Amniotic stem cell (primary cell): ENCODE measurements around the gene TEPSIN.

Experiments used
- DNase-seq: peaks from one replicate; lab custom pipeline; 2025; lab: John Stamatoyannopoulos, UW

TEPSIN gene

GRCh38 chr17:81250286-81251093 lies 11.6 kb upstream of the TEPSIN start:
- no peak for DNase-seq

- no peak for DNase-seq
Measured at GRCh38 chr17:81249223-81250040, 10.6 kb upstream of the TEPSIN start.

DNA sequence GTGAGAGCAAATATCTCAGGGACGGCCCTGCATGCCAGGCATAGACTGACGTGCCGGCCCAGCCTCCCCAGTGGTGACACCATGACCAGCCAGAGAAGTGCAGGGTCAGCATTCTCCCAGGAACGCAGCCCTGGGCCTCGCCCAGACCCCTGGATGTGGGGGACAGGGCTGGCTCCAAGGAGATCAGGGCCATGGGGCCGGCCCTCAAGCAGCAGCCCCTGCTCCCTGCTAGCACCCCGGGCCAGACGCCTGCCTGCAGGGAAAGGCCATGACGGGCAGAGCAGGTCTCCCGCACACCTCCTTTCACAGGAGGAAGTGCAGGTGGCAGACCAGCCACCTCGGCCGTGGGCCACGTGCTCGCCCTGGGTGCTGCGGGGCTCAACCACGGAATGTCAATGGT lies 9.8 kb upstream of the TEPSIN start:
- DNase-seq: no peak

DNA sequence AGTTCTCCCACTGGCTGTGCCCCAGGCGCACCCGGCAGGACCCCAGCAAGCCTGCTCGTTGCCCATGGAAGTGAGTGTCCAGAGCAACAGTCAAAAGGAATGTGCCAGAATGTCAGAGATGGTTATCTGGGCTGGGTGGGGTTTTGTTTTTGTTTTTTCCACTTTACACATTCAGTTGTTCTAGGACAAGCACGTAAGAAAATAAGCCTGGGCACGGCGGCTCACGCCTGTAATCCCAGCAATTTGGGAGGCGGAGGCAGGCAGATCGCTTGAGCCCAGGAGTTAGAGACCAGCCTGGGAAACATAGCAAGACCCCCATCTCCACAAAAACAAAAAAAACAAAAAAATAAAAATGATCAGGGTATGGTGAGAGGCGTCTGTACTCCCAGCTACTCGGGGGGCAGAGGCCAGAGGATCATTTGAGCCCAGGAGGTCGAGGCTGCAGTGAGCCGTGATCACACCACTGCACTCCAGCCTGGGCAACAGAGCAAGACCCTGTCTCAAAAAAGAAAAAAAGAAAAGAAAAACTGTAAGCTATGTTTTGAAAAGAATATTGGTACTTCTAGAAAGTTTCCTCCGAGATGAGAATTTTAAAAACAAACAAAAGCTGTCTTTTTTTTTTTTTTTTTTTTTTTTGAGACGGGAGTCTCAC lies 8.6 kb upstream of the TEPSIN start:
- no peak for DNase-seq

- no peak for DNase-seq
Measured at GRCh38 chr17:81246679-81247338, 8.0 kb upstream of the TEPSIN start.

DNA sequence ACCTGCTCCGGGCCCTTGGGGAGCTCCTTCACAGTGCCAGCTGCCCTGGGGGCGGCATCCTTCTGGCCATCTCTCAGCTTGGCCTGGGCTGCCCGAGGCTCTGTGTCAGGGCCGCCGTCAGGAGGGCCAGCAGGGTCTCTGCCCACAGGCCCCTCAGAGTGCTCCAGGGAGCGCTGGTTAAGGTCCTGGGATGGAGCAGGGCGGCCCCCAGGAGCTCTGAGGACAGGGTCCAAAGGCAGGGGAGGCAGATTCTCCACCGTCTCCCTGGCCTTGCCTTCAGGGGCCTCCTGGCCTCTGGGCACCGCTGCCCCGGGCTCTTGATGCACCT lies 7.5 kb upstream of the TEPSIN start:
- DNase-seq: no peak

DNA sequence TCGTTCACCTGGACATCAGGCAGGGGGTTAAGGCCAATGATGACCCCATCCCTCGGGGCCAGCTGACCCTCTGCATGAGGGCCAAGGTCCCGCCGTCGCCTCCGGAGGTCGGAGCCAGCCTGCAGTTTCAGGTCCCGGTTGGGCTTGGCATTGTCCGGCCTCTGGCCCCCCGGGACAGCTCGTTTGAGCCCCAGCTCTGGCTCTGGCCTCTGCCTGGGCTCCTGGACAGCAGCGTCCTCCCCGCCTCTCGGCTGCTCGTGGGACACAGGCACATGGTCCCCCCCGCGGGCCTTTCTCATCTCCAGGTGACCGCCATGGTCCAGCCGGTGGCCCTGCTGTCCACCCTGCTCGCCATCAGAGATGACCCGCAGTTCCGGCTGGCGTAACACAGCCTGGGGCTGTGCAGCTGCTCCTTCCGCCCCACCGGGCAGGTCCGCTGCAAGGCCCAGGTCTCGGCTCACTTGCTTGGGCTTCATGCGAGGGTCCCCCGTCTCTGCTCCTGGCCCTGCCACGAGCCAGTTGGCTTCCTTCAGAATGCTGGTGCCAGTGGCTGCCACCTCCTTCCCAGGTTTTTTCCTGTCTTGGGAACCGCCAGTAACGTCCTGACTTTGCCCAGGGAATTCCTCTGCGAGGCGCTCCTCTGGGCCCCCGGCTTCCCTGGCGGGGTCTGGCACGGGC lies 6.9 kb upstream of the TEPSIN start:
- no peak for DNase-seq

DNA sequence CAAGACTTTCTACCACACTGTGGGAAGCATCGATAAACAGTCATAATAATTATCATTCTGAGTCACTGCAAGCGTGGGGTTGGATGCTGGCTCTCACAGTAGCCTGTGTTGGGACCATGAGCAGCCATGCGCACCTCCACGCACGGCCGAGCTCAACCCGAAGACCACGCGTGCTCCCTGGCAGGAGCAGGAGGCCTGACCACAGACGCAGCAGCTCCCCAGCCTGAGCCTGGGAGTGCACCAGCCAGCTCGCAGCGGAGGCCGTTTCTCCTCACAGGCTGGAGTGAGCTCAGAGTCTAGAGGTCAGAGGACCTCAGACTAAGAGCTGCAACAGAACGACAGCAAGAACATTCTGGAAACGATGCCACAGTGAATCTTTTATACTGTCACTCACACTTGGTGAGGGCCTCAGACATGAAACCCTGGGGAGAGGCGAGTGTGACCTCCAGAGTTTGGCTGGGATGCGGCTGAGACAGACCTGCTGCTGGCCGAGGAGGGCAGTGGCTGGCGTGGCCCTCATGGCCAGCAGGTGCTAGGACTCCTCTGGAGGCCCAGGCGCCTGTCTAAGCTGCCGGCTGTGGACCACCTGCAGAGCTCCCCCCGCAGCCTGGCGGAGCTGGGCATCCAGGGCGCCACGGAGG lies 6.3 kb upstream of the TEPSIN start:
- no peak for DNase-seq

GRCh38 chr17:81244358-81245023 lies 5.6 kb upstream of the TEPSIN start:
- no peak for DNase-seq

GRCh38 chr17:81243333-81243664 lies 4.4 kb upstream of the TEPSIN start:
- no peak for DNase-seq

- DNase-seq: no peak
Measured at GRCh38 chr17:81242421-81243332, 3.8 kb upstream of the TEPSIN start.

DNA sequence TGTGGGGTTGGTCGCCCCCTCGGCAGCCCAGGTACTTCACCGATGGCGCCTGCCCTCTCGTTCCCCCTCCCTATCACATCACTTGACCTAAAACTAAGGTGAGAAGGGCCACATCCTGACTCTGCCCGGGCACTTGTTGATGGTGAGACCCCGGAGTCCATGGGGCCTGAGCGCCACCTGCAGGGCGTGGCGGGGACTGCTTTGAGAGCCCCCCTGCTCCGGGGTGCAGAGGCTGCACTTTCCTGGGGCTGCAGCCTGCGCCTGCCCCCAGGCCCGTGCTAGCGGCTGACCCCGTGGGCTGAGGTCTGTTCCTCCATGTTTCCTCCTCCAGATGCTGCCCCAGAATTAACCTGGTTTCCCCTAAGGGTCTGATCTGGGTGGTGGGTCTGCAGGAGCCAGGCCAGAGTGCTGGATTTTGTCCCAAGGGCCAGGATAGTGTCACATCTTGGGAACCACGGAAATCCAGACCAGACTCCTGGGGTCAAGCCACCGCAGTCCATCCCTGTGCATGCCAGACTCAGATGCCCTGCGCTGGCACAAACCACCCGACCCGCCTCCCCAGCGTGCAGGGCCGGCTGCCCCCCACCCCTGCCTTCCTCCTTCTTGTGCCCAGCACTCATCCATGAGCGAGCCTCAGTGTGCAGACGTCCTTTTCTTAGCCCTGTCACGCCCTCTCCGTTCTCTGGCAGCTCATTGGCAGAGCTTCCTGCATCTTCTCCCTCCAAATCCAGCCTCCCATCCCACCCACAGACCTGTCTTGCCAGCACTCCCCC lies 3.0 kb upstream of the TEPSIN start:
- no peak for DNase-seq

DNA sequence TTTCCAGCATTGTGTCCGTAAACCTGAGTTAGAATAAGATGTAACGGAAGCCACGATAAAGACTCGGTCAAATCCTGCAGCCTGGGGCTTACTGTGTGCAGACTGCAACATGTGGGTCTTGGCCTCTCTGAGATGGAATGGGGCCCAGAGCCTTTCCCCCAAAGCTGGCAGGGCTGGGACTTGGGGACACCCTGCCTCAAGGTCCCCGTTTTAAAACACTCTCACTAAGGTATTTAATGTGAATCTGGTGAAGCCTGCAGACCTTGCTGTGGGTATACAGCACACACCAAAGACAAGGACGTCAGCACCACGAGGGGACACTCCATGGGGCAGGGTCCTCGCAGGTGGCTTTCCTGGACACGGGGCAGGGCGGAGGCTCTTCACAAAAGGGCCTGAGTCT lies 2.3 kb upstream of the TEPSIN start:
- no peak for DNase-seq

DNA sequence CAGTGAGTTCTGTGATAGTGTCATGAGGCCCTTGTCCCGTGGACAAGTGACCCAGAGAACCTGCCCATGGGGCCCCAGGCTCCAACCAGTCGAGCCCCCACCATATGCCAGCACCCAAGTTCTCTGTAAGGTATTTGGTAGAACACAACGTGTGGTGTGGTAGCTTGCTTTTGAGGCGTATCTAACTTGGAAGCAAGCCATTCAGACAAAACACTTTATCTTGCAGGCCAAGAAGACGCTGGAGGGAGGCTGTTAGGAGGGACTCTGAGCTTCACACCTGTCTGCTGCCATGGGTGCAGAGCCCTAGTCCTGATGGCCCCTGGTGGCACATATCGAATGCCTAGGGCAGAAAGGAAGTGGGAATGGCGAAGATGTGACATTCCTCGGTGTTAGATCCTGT lies 1.9 kb upstream of the TEPSIN start:
- no peak for DNase-seq

DNA sequence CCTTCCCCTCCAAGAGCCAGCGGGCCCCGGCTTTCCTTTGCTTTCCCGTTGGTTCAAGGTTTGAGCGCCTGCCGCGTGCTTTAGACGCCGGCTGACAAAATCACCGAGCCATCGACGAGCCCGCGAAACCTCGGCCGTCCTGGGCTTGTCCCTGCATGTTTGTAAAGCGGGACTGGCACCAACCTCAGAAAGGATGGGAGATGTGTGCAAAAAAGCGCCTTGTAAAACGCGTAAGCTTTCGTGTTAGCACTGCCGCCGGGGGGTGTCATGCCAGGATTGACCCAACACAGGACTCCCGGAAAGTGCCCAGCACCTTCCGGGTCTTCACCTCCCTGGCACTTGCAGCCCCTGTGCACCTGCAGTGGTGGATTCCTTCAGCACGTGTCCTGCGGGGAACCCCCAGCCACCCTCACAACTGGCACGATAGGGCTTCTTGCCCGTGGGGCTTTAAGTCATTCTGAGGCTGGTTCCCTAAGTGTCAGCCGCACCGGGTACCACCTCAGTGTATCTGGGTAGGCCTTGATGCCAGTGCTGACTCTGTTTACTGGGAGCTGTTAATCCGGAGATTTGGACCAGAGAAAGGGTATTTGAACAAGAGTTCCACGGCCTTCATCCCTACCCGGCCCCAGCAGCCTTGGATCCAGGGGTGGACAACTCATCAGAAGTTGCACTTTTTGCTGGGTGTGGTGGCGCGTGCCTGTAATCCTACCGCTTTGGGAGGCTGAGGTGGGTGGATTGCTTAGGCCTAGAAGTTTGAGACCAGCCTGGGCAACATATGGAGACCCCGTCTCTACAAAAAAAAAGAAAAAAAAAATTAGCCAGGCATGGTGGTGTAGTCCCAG lies 1.1 kb upstream of the TEPSIN start:
- DNase-seq: no peak

GRCh38 chr17:81238490-81238814 lies 403 bp downstream of the TEPSIN start:
- DNase-seq: no peak

GRCh38 chr17:81237591-81238489 lies 1.0 kb downstream of the TEPSIN start:
- no peak for DNase-seq
